Hepatocyte (in vitro differentiated cells): ENCODE measurements around the gene AGBL1. TPM values are rescaled to one million over a fixed set of nuclear protein-coding genes. Genes with fewer than 3 reads are reported as not detected.

ENCODE experiments used
- DNase-seq: peaks from one replicate; pipeline ENCODE4 v3.0.0-alpha.2; 2016; ENCODE audit warnings: low spot score
- H2AFZ ChIP-seq: fragments of 200-600 bp; sonication (generic); 2 replicates; pipeline ENCODE4 v1.6.0; 2016; ENCODE audit warnings: antibody characterized with exemption, mild to moderate bottlenecking
- H3K27ac ChIP-seq: fragments of 200-600 bp; sonication (generic); 2 replicates; pipeline ENCODE4 v1.5.1; 2016; ENCODE audit warnings: mild to moderate bottlenecking
- H3K27me3 ChIP-seq: fragments of 200-600 bp; sonication (generic); 2 replicates; pipeline ENCODE4 v1.6.1; 2016
- H3K36me3 ChIP-seq: fragments of 200-600 bp; sonication (generic); replicated peaks from 2 replicates; pipeline ENCODE4 v1.5.1; 2016; ENCODE audit warnings: low read depth; ENCODE audit not compliant: insufficient read depth
- H3K4me1 ChIP-seq: fragments of 200-600 bp; sonication (generic); 2 replicates; pipeline ENCODE4 v1.5.1; 2016; ENCODE audit warnings: mild to moderate bottlenecking, moderate library complexity; ENCODE audit not compliant: insufficient read depth
- H3K4me2 ChIP-seq: fragments of 200-600 bp; sonication (generic); 2 replicates; pipeline ENCODE4 v1.6.0; 2016
- H3K4me3 ChIP-seq: fragments of 200-600 bp; sonication (generic); 2 replicates; pipeline ENCODE4 v1.5.1; 2016; ENCODE audit warnings: mild to moderate bottlenecking
- H3K79me2 ChIP-seq: fragments of 200-600 bp; sonication (generic); 2 replicates; pipeline ENCODE4 v1.6.0; 2017; ENCODE audit warnings: mild to moderate bottlenecking
- H3K9me2 ChIP-seq: fragments of 200-600 bp; sonication (generic); replicated peaks from 2 replicates; pipeline ENCODE4 v1.6.0; 2017; ENCODE audit warnings: mild to moderate bottlenecking; ENCODE audit not compliant: insufficient read depth
- H3K9me3 ChIP-seq: fragments of 200-600 bp; sonication (generic); 2 replicates; pipeline ENCODE4 v1.5.1; 2016; ENCODE audit warnings: low read depth, mild to moderate bottlenecking
- H4K20me1 ChIP-seq: fragments of 200-600 bp; sonication (generic); 2 replicates; pipeline ENCODE4 v1.6.0; 2016; ENCODE audit warnings: mild to moderate bottlenecking; ENCODE audit not compliant: insufficient read depth, poor library complexity, severe bottlenecking
- EZH2 ChIP-seq: fragments of 200-600 bp; sonication (generic); IDR thresholded peaks from 2 replicates; pipeline ENCODE4 v1.6.1; 2016; ENCODE audit warnings: antibody characterized with exemption, mild to moderate bottlenecking, borderline replicate concordance
- EZH2phosphoT487 ChIP-seq: fragments of 200-600 bp; sonication (generic); IDR thresholded peaks from one replicate; pipeline ENCODE4 v1.6.1; 2018; ENCODE audit warnings: antibody characterized with exemption, mild to moderate bottlenecking, low read depth, moderate library complexity; ENCODE audit not compliant: unreplicated experiment, severe bottlenecking
- WGBS: methylation state at CpG from one replicate; pipeline ENCODE4 v1.1.6; 2016; ENCODE audit warnings: low lambda C conversion rate; ENCODE audit errors: missing lambda C conversion rate; 5-methylcytosine and 5-hydroxymethylcytosine counted together
- polyA plus RNA-seq: library from polyadenylated mRNA; unstranded; fragments of >200 nt; fragmentation: Nextera tagmentation; extraction: Ambion mirVana; gene quantifications from 2 replicates; pipeline ENCODE4 v1.2.1, GENCODE V29; 2016
- total RNA-seq: library from RNA; depleted of rRNA; stranded (reverse); fragments of >200 nt; gene quantifications from 2 replicates; pipeline ENCODE4 v1.2.3, GENCODE V29; 2014
- TF ChIP-seq, protein P1 (sequence below): fragments of 200-600 bp; sonication (generic); IDR thresholded peaks from 2 replicates; pipeline ENCODE4 v1.5.1; 2016; ENCODE audit warnings: antibody characterized with exemption, mild to moderate bottlenecking; ENCODE audit not compliant: poor library complexity

Gene AGBL1
- total and polyA plus RNA-seq, 2 experiments from 2014 or later: not detected

DNA sequence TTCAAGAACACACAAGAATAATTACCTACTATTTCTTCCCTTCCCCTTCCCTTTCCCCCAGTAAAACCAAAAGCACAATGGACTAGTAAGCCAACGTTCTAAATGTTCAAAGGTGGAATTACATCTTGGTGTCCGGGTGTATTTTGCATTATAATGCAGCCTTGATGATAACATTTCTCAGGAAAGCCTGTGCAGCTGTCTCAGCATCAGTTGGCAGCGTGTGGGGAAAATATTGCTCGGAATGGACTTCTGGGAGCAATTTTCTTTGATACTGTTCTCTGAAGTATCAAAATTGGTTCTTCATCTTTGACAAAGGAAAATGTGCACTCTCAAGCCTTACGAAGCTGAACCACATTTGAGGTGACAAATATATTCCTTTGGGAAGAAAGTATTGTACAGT is 198.9 kb downstream of the AGBL1 start:
- whole genome bisulfite sequencing: 85% methylated on average over 5 of the region's 5 CpGs
- Histone ChIP-seq H3K36me3 (no peaks in the 10 kb centered on the region), H3K4me3 (no peak overlapping the region), H3K79me2 (no peaks in the 10 kb centered on the region), H3K4me2 (no peak overlapping the region), H3K9me2 (no peaks in the 10 kb centered on the region), H2AFZ (no peak overlapping the region), H4K20me1 (no peaks in the 10 kb centered on the region), H3K9me3 (no peaks in the 10 kb centered on the region), H3K27ac (no peak overlapping the region), H3K4me1 (no peaks in the 10 kb centered on the region), H3K27me3 (no peaks in the 10 kb centered on the region)
- TF ChIP-seq, protein P1, sequence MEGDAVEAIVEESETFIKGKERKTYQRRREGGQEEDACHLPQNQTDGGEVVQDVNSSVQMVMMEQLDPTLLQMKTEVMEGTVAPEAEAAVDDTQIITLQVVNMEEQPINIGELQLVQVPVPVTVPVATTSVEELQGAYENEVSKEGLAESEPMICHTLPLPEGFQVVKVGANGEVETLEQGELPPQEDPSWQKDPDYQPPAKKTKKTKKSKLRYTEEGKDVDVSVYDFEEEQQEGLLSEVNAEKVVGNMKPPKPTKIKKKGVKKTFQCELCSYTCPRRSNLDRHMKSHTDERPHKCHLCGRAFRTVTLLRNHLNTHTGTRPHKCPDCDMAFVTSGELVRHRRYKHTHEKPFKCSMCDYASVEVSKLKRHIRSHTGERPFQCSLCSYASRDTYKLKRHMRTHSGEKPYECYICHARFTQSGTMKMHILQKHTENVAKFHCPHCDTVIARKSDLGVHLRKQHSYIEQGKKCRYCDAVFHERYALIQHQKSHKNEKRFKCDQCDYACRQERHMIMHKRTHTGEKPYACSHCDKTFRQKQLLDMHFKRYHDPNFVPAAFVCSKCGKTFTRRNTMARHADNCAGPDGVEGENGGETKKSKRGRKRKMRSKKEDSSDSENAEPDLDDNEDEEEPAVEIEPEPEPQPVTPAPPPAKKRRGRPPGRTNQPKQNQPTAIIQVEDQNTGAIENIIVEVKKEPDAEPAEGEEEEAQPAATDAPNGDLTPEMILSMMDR: no peak
- TF ChIP-seq EZH2phosphoT487 (no peak), EZH2 (no peak)
- DNase-seq: no peak

DNA sequence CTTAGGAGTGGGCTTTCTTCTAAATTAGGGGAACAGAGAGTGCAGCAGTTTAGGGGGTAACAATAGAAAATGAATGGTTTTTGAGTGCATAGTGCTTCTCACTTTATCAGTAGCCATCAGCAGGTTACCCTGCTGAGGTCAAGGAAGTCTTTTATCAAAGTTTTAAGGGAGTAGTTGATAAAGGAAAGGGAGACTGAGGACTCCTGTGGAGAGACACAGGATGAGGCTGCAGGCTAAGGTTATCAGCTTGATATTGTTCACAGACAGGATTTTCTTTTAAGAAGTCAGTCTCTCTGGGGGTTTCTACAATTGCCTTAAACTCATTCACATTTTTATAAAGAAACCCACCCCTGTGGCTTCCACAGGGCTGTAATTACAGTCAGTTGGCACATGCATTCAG is 205.0 kb downstream of the AGBL1 start:
- H3K9me2 ChIP-seq: no peaks in the 10 kb centered on the region
- no peaks in the 10 kb centered on the region for H3K79me2 ChIP-seq
- no peaks in the 10 kb centered on the region for H3K27me3 ChIP-seq
- H3K9me3 ChIP-seq: no peaks in the 10 kb centered on the region
- no peak overlapping the region for H3K4me3 ChIP-seq
- H3K27ac ChIP-seq: no peak overlapping the region
- DNase-seq: no peak
- H4K20me1 ChIP-seq: no peaks in the 10 kb centered on the region
- no peak overlapping the region for H2AFZ ChIP-seq
- TF ChIP-seq EZH2phosphoT487 (no peak), EZH2 (no peak)
- TF ChIP-seq, protein P1: no peak
- H3K36me3 ChIP-seq: no peaks in the 10 kb centered on the region
- H3K4me1 ChIP-seq: no peaks in the 10 kb centered on the region
- H3K4me2 ChIP-seq: no peak overlapping the region

DNA sequence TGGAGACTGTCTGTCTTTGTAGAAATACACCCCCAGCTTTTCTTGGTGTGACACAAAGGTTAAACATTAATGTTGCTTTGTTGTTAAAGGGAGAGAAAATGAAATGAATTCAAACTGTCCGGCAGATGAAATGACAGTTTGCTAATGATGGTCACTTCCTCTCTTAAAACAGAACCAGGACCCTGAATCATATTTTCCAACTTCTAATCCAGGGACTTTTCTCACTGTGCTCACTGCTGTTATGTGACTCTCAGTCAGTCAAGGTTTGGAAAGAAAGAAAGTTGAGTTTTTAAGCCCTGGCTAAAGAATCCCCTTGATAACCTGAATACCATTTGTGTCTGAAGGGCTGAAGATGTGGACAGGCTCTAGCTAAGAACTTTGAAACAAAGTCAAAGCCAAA is 215.8 kb downstream of the AGBL1 start:
- 71% methylated on average over 1 of the region's 1 CpG for WGBS

More for the DNA sequence above, 215.8 kb downstream of the AGBL1 start:
- no peaks in the 10 kb centered on the region for H3K79me2 ChIP-seq
- no peaks in the 10 kb centered on the region for H3K9me2 ChIP-seq
- no peaks in the 10 kb centered on the region for H3K36me3 ChIP-seq
- H2AFZ ChIP-seq: no peak overlapping the region
- no peaks in the 10 kb centered on the region for H3K27me3 ChIP-seq
- H3K4me1 ChIP-seq: no peaks in the 10 kb centered on the region
- no peak for DNase-seq
- no peak overlapping the region for H3K4me2 ChIP-seq
- H3K9me3 ChIP-seq: no peaks in the 10 kb centered on the region
- H4K20me1 ChIP-seq: no peaks in the 10 kb centered on the region
- H3K27ac ChIP-seq: no peak overlapping the region
- TF ChIP-seq EZH2 (no peak), EZH2phosphoT487 (no peak)
- TF ChIP-seq, protein P1: no peak
- H3K4me3 ChIP-seq: no peak overlapping the region
